Measurements from ENCODE around the gene ECE1.

DNA sequence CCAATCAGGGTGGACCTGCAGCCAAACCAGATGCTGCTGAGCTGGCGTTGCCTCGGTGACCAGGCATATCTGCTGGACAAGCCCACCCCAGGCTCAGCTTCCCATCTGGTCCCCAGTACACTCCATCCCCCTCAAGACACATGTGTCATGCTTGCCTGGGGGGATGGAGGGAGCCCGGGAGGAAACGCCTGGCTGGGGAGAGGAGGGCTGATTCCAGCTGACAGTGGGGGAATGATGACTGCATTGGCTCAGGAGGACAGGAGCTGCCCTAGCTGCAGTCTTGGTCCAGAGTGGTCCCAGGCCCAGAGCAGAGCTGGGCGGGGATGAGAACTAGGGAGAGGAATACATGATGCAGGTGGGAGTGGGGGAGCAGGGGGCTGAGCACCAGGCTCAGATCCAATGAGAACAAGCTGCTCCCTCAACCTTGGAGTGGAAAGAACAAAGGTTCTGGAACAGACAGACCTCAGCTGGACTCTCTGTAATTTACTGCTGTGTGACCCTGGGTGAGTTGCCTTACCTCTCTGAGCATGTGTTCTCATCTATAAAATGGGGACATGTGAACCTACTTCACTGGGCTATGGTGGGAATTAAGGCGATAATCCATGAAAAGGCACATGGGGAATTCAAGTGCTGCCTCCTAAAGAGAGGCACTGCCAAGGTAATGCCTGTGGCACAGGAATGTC, 23.1 kb upstream of the ECE1 start:
- TF ChIP-seq, protein P1, sequence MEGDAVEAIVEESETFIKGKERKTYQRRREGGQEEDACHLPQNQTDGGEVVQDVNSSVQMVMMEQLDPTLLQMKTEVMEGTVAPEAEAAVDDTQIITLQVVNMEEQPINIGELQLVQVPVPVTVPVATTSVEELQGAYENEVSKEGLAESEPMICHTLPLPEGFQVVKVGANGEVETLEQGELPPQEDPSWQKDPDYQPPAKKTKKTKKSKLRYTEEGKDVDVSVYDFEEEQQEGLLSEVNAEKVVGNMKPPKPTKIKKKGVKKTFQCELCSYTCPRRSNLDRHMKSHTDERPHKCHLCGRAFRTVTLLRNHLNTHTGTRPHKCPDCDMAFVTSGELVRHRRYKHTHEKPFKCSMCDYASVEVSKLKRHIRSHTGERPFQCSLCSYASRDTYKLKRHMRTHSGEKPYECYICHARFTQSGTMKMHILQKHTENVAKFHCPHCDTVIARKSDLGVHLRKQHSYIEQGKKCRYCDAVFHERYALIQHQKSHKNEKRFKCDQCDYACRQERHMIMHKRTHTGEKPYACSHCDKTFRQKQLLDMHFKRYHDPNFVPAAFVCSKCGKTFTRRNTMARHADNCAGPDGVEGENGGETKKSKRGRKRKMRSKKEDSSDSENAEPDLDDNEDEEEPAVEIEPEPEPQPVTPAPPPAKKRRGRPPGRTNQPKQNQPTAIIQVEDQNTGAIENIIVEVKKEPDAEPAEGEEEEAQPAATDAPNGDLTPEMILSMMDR (IDR thresholded peaks at IDR 0.05): no peak
- TF ChIP-seq POLR2AphosphoS5 (IDR thresholded peaks at IDR 0.05; ENCODE audit: low read depth, low read length): no peak
- TF ChIP-seq, protein P2, sequence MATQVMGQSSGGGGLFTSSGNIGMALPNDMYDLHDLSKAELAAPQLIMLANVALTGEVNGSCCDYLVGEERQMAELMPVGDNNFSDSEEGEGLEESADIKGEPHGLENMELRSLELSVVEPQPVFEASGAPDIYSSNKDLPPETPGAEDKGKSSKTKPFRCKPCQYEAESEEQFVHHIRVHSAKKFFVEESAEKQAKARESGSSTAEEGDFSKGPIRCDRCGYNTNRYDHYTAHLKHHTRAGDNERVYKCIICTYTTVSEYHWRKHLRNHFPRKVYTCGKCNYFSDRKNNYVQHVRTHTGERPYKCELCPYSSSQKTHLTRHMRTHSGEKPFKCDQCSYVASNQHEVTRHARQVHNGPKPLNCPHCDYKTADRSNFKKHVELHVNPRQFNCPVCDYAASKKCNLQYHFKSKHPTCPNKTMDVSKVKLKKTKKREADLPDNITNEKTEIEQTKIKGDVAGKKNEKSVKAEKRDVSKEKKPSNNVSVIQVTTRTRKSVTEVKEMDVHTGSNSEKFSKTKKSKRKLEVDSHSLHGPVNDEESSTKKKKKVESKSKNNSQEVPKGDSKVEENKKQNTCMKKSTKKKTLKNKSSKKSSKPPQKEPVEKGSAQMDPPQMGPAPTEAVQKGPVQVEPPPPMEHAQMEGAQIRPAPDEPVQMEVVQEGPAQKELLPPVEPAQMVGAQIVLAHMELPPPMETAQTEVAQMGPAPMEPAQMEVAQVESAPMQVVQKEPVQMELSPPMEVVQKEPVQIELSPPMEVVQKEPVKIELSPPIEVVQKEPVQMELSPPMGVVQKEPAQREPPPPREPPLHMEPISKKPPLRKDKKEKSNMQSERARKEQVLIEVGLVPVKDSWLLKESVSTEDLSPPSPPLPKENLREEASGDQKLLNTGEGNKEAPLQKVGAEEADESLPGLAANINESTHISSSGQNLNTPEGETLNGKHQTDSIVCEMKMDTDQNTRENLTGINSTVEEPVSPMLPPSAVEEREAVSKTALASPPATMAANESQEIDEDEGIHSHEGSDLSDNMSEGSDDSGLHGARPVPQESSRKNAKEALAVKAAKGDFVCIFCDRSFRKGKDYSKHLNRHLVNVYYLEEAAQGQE (IDR thresholded peaks at IDR 0.05; ENCODE audit: insufficient read depth in 1 of 2, low read depth in 2 of 2, low read length in 1 of 2): no peak
